Stimulated activated CD8-positive, alpha-beta memory T cell treated with anti-CD3 and anti-CD28 coated beads, Interleukin-7, amount 100 ng/mL, for 4 hours (primary cell): ENCODE measurements around the gene PIK3R6.

ENCODE experiments used
- DNase-seq, 2 donors: peaks; one replicate each; pipeline ENCODE4 v3.0.0-alpha.2; 2020; ENCODE audit warnings: low read depth in 2 of 2

Gene PIK3R6

GRCh38 chr17:8894673-8895578, 27.5 kb upstream of the PIK3R6 start:
- no peak for DNase-seq

DNA sequence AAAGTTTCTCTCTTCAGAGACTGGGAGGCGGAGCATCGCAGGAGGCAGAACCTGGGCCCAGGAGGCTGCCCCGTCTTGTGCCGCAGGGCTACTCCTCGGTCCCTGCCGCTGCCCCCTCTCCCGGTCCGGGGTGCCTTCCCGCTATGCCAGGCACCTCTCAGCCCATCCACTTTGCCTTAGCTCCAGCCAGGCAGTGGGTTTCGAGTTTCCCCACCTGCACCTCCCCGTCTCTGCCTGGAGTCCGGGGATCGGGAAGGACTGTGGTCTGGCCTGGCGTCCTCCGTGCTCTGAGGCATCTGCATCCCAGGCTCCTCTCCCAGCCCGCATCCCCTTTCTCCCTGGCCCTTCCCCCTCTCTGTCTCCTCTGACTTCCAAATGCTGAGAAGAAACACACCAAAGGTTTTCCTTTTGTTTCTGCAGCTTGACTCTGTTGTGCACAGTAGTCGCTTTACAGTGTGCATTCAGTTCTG, 26.8 kb upstream of the PIK3R6 start:
- no peak for DNase-seq

DNA sequence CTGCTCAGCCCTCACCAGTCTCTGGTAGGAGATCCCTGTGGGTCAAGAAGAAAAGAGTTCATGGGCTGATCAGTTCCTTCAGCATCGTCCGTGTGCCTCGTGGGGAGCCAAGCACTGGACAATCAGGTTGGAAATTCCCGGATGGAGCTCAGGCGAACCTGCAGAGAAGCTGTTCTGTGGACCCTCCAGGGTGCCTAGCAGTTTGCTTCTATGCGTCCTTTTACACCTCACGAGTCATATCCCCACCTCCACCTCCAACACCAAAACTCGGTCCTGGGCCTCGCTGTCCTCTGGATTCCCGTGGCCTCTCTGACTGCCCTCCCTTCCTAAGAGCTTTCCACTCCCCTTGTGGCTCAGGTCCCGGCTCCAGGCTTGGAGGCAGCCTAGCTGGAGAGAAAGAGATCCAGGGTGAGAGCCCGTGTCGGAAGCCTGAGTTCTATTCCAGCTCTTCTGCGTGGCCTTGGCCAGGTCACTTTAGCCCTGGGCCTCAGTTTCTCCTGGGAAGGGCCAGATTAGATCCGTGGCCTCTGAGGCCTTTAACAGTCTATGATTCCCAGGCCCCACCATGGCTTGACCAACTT, 26.2 kb upstream of the PIK3R6 start:
- DNase-seq: no peak

GRCh38 chr17:8893059-8893458, 25.6 kb upstream of the PIK3R6 start:
- DNase-seq: no peak

- DNase-seq: no peak
These were observed 24.8 kb upstream of the PIK3R6 start for GRCh38 chr17:8892338-8892690.

DNA sequence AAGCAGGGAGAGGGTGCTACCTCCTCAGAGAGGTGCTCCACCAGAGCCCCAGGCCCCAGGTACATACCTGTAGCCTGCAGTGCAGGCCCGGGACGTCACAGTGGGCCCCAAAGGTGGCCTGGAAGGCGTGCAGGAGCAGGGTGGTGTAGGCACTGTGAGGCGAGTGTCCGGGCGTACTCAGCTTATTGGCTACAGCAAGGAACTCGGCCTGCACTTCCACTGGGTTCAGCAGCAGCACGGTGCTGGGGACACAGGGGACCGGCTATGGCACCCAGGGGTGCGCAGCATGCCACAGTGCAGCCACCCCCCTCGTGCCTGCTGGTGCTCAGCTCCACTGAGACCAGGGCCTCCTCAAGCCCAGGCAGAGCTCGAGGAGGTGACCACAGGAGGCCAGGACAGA, 23.2 kb upstream of the PIK3R6 start:
- DNase-seq: no peak

DNA sequence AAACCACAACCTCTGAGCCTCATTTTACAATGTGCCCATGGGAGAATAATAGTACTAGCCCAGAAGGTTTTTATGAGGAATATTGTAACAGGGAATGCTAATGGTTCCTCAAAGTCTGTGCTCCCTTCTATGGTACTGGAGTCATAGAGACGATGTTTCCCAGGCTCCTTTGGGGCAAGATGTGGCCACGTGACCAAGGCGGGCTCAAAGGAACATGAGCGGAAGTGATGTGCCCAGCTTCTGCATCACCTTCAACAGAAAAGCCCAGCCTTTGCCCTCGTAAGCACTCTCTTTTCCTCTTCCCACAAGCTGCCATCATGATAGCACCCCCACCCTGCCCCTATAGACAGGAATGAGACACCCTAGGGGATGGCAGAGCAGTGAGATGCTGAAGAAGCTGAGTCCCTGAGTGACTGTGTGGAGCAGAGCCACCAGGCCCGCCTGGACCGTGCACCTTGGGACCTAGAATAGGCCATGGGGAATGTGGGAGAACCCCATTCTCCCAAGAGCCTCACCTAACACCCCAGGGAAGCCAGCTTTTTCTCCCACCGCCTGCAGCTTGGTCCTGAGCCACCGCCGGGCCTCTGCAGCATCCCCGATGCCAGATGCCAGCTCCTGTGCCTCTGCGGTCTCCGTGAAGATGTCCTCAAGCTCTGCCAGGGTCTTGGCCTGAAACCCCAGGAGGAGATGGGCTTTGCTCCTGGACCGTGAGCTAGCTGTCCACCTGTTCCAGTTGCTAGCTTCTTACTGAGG, 22.2 kb upstream of the PIK3R6 start:
- no peak for DNase-seq

GRCh38 chr17:8888704-8889302, 21.3 kb upstream of the PIK3R6 start:
- no peak for DNase-seq

- DNase-seq: no peak
These were observed 20.6 kb upstream of the PIK3R6 start for GRCh38 chr17:8887834-8888703.

DNA sequence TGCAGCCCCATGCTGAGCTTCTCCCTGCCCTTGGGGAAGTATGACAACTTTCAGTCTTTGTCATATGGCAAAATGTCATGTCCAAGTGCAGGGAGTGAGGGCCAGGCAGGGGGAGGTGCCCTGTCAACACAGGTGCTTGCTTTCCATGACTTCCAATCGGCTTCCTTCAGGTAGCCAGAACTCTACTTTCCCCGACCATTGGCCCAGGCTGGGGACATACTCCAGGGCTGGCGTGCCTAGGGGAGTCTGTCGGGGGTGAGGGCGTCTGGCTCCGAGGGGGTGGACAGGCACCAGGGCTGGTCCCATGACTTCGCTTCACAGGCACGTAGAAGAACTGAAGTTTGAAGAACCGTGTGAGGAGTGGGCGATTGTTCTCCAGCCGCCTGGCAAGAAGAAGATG, 19.8 kb upstream of the PIK3R6 start:
- DNase-seq: no peak

GRCh38 chr17:8885967-8886684, 18.7 kb upstream of the PIK3R6 start:
- no peak for DNase-seq

DNA sequence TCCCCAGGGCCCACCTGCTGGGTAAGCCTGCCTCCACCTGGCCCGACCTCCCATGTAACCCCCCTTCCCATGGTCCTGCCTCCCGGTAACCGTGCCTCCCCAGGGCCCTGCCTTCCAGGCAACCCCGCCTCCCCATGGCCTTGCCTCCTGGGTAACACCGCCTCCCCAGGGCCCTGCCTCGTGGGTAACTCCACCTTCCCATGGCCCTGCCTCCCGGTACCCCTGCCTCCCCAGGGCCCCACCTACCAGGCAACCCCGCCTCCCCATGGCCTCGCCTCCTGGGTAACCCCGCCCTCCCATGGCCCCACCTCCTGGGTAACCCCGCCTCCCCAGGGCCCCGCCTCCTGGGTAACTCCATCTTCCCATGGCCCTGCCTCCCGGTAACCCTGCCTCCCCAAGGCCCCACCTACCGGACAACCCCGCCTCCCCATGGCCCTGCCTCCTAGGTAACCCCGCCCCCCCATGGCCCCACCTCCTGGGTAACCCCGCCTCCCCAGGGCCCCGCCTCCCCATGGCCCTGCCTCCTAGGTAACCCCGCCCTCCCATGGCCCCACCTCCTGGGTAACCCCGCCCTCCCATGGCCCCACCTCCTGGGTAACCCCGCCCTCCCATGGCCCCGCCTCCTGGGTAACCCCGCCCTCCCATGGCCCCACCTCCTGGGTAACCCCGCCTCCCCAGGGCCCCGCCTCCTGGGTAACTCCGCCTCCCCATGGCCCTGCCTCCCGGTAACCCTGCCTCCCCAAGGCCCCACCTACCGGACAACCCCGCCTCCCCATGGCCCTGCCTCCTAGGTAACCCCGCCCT, 17.9 kb upstream of the PIK3R6 start:
- peak; percentile 51 to 52 for DNase-seq

- DNase-seq: no peak
These were observed 17.0 kb upstream of the PIK3R6 start for GRCh38 chr17:8884336-8884990.

DNA sequence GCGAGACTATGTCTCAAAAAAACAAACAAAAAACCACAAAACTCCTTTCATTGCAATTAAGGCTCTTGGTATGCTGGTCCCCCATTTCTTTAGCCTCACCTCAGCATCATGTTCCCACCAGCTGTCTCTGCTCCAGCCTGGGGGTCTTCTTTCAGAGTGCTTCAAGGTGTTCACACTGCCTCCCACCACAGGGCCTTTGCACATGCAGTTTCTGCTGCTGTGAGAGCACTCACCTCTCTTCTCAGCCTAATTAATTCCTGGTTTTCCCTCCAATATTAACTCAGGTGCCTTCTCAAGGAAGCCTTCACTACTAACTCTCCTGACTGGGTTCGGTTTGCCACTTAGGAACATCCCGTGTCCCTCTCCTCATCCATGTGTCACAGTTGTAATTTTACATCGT, 15.9 kb upstream of the PIK3R6 start:
- no peak for DNase-seq

DNA sequence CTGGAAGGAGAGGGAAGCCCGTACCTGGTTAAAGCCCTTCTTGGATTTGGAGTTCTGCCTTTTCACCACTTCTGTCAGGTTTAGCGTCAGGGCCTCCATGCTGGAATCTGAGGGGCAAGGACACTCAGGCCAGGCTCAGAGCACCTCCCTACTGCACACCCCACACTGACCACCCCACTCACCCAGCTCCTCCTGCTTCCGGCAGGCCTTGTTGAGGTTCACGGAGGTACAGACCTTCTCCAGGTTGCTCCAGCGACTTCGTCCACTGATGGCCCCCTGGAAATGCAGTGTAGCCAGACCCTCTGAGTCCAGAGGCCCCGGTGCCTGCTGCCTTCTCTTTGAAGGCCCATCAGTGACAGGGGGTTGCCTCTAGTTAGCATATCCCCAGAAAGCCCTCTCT, 14.1 kb upstream of the PIK3R6 start:
- no peak for DNase-seq

DNA sequence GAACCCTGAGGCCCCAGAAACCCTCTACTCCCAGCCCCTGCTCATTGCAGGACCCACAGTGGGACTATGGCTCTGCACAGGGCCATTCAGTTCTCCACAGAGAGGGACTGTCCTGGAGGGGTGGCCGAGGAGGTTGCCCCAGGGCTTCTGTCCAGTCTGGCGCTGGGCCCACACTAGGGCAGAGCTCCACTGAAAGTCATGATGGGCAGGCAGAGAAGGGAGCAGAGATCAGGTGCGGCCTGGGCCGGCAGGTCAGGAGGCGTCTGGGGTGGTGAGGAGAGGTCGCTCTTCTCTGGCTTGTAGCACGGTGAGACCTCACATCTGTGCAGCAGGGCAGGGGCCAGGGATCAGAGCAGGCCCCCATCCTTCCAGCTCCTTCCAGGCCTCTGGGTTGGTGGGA, 13.0 kb upstream of the PIK3R6 start:
- no peak for DNase-seq

DNA sequence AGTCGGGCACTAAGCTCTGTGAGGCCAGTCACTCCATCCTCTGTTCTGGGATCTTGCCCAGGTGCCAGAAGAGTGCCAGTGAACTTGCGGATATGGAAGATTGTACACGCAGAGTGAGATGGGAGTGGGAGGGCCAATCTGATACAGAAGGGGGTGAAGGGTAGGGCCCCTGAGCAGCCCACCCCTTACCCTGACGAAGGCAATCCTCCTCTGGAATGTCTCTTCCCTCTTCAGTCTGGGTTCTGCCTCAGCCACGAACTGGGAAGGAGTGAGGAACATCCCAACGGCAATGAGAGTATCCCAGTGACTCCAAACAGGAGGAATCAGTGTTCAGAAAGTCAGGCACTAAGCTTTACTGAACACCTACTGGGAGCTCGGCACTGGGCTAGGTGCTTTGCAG, 11.9 kb upstream of the PIK3R6 start:
- DNase-seq: no peak

GRCh38 chr17:8877984-8878383, 10.5 kb upstream of the PIK3R6 start:
- no peak for DNase-seq

- no peak for DNase-seq
These were observed 8.5 kb upstream of the PIK3R6 start for GRCh38 chr17:8875957-8876356.
